ENCODE results near the gene USH1C. TPM values are rescaled to one million over a fixed set of nuclear protein-coding genes. Genes with fewer than 3 reads are reported as not detected.

USH1C gene
- total and polyA plus RNA-seq, 9 of the 15 experiments (the other 6 are each of a cell fraction or from before 2014, with no cell fraction given) = 0.04 TPM; not detected in 8

- in situ Hi-C loops (cut with MboI) (no loop called here), intact Hi-C loops (cut with micrococcal nuclease) (no loop called here)
- no peak for DNase-seq (ENCODE audit: extremely low read depth in 1 of 4, low spot score in 3 of 4)
- BruUV-seq (replicated peaks) = no TSS peak
- no peaks in the 10 kb centered on the region for H3K9me1 ChIP-seq (ENCODE audit: control insufficient read depth, insufficient read depth, low read length)
- no peak overlapping the region for H2AFZ ChIP-seq (ENCODE audit: low read depth, low read length)
- CTCF ChIA-PET (ENCODE audit: low intra/inter-chr PET ratio) = no interaction called here
- no peak overlapping the region for H3K9ac ChIP-seq (ENCODE audit: insufficient read depth in 1 of 2, low read depth in 2 of 2, low read length in 2 of 2)
- TF ChIP-seq ZNF280A (IDR thresholded peaks at IDR 0.05; ENCODE audit: low read depth, partially characterized antibody) (no peak), LEF1 (IDR thresholded peaks at IDR 0.05) (no peak), POLR3A (IDR thresholded peaks at IDR 0.05; ENCODE audit: borderline replicate concordance, extremely low read depth, insufficient read depth, insufficient read length) (no peak), CBX5 (IDR thresholded peaks at IDR 0.05; ENCODE audit: borderline replicate concordance, low read depth) (no peak), KLF13 (tag; IDR thresholded peaks at IDR 0.05; ENCODE audit: borderline replicate concordance, low read depth) (no peak), NEUROD1 (IDR thresholded peaks at IDR 0.05; ENCODE audit: borderline replicate concordance, low read depth, low read length, partially characterized antibody) (no peak), ZNF507 (tag; conservative IDR thresholded peaks at IDR 0.05) (no peak), WHSC1 (IDR thresholded peaks at IDR 0.05; ENCODE audit: low read length) (no peak)
- TF ChIP-seq, protein P1, sequence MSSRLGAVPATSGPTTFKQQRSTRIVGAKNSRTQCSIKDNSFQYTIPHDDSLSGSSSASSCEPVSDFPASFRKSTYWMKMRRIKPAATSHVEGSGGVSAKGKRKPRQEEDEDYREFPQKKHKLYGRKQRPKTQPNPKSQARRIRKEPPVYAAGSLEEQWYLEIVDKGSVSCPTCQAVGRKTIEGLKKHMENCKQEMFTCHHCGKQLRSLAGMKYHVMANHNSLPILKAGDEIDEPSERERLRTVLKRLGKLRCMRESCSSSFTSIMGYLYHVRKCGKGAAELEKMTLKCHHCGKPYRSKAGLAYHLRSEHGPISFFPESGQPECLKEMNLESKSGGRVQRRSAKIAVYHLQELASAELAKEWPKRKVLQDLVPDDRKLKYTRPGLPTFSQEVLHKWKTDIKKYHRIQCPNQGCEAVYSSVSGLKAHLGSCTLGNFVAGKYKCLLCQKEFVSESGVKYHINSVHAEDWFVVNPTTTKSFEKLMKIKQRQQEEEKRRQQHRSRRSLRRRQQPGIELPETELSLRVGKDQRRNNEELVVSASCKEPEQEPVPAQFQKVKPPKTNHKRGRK (tag; IDR thresholded peaks at IDR 0.05) = no peak
- H3K4me2 ChIP-seq (ENCODE audit: insufficient read depth, low read length) = no peak overlapping the region
- peaks cover 2 to 26% of the 10 kb centered on the region in 2 experiments; a peak in 2 of 5 replicates for H3K27me3 ChIP-seq (ENCODE audit: control insufficient read depth in 2 of 2, insufficient read depth in 2 of 2, low read length in 2 of 2)
- H3K36me3 ChIP-seq (ENCODE audit: control insufficient read depth, insufficient read depth, low read length) = no peaks in the 10 kb centered on the region
- H4K20me1 ChIP-seq (replicated peaks; ENCODE audit: control insufficient read depth, insufficient read depth, low read length) = peaks cover 11% of the 10 kb centered on the region; the same call in 1 of the 2 replicates
- no peak for ATAC-seq
- no peaks in the 10 kb centered on the region; a peak in 1 of 5 replicates for H3K4me1 ChIP-seq (replicated peaks in 1 of 2; ENCODE audit: control insufficient read depth in 2 of 2, insufficient read depth in 2 of 2, low read length in 2 of 2)
- POLR2A ChIA-PET = interaction anchor here (0.7 to 1.1 kb wide), 2 partner anchors 18 to 479 kb away, joined by 3 to 4 read pairs; no protein-coding TSS in a partner anchor
- no peaks in the 10 kb centered on the region for H3K79me2 ChIP-seq (ENCODE audit: control insufficient read depth, insufficient read depth, low read length)
- no peak overlapping the region for H3K4me3 ChIP-seq
- no peak for FAIRE-seq
- H3K27ac ChIP-seq (ENCODE audit: extremely low read depth, low read depth, low read length) = no peak overlapping the region
- H3K9me3 ChIP-seq (replicated peaks; ENCODE audit: control insufficient read depth, insufficient read depth, low read depth, low read length) = no peaks in the 10 kb centered on the region
- 4% methylated on average over 9 of the region's 9 CpGs for WGBS (ENCODE audit: insufficient coverage, low coverage, missing lambda C conversion rate)
Observed at GRCh38 chr11:17558916-17559315, 14.7 kb upstream of the USH1C start.
